Activated CD8-positive, alpha-beta memory T cell treated with anti-CD3 and anti-CD28 coated beads, Interleukin-2, amount 10 ng/mL, durations not matched to agents 7 days and 5 days (primary cell): Measurements from ENCODE around the gene ZNF497. TPM values are rescaled to one million over a fixed set of nuclear protein-coding genes. Genes with fewer than 3 reads are reported as not detected.
"Not testable (repeated sequence)": the region's sequence is repeated elsewhere in the genome, so short reads cannot be mapped to it uniquely, and the experiment has no call there.

Experiments used
- ATAC-seq: fragments of 150-1000 bp; cut with Tn5 transposase; one replicate; pipeline ENCODE4 v1.10.0; 2021; ENCODE audit warnings: moderate library complexity
- CTCF ChIA-PET: fragments of 350-600 bp; sonication (Branson Sonifier 250); formaldehyde crosslinking; loops from one replicate; lab custom pipeline; 2021; ENCODE audit warnings: antibody characterized with exemption; lab: Charles Lee
- DNase-seq: peaks from one replicate; pipeline ENCODE4 v3.0.0-alpha.2; 2020
- H3K27ac Mint-ChIP-seq: one replicate; pipeline ENCODE4 v1.8.0; 2021; ENCODE audit warnings: mild to moderate bottlenecking, mixed read lengths
- H3K27me3 Mint-ChIP-seq: one replicate; pipeline ENCODE4 v1.8.0; 2021; ENCODE audit warnings: mixed read lengths
- H3K36me3 Mint-ChIP-seq: one replicate; pipeline ENCODE4 v1.8.0; 2021; ENCODE audit warnings: mild to moderate bottlenecking, mixed read lengths
- H3K4me1 Mint-ChIP-seq: one replicate; pipeline ENCODE4 v1.8.0; 2021; ENCODE audit warnings: mixed read lengths
- H3K4me3 Mint-ChIP-seq: one replicate; pipeline ENCODE4 v1.8.0; 2021; ENCODE audit warnings: mild to moderate bottlenecking, moderate library complexity, mixed read lengths
- H3K9me3 Mint-ChIP-seq: one replicate; pipeline ENCODE4 v1.8.0; 2022; ENCODE audit warnings: low read depth, mixed read lengths
- microRNA-seq: library from miRNA; unstranded; fragments of <30 nt; microRNA quantifications from one replicate; pipeline ENCODE4 v1.2.0, GENCODE V29; 2022
- total RNA-seq, 2 experiments: library from RNA; stranded (reverse); gene quantifications; one replicate each; pipeline ENCODE4 v1.2.3, GENCODE V29; 2021

The ZNF497 gene
- total RNA-seq, 2 experiments from 2014 or later: 0.87 to 0.91 TPM

GRCh38 chr19:58319241-58319640 is 43.3 kb downstream of the ZNF497 start:
- ATAC-seq (no peak), DNase-seq (no peak)
- peaks cover 24% of the 10 kb centered on the region for H3K36me3 Mint-ChIP-seq
- H3K4me3 Mint-ChIP-seq: no peak overlapping the region
- no peaks in the 10 kb centered on the region for H3K9me3 Mint-ChIP-seq
- CTCF ChIA-PET: interaction anchor here (1.5 kb wide), 1 partner anchor 13 kb away, joined by 4 read pairs; no protein-coding TSS in a partner anchor
- H3K27me3 Mint-ChIP-seq: no peaks in the 10 kb centered on the region
- H3K4me1 Mint-ChIP-seq: no peaks in the 10 kb centered on the region
- H3K27ac Mint-ChIP-seq: no peak overlapping the region

GRCh38 chr19:58318297-58318696 is 44.3 kb downstream of the ZNF497 start:
- Mint-ChIP-seq H3K9me3 (no peaks in the 10 kb centered on the region), H3K27ac (no peak overlapping the region), H3K36me3 (peaks cover 31% of the 10 kb centered on the region), H3K27me3 (no peaks in the 10 kb centered on the region), H3K4me1 (no peaks in the 10 kb centered on the region), H3K4me3 (no peak overlapping the region)
- CTCF ChIA-PET: interaction anchor here (1.4 to 1.5 kb wide), 2 partner anchors 8 to 12 kb away, joined by 4 read pairs; partner anchors contain the start of gene ZSCAN22
- DNase-seq (no peak), ATAC-seq (no peak)

- H3K4me1 Mint-ChIP-seq: no peaks in the 10 kb centered on the region
- no peak overlapping the region for H3K4me3 Mint-ChIP-seq
- H3K9me3 Mint-ChIP-seq: no peaks in the 10 kb centered on the region
- CTCF ChIA-PET: interaction anchor here (1.4 kb wide), 1 partner anchor 9 kb away, joined by 4 read pairs; the partner anchor contains the start of gene ZSCAN22
- no peak for DNase-seq
- no peaks in the 10 kb centered on the region for H3K27me3 Mint-ChIP-seq
- H3K36me3 Mint-ChIP-seq: peaks cover 35% of the 10 kb centered on the region
- no peak overlapping the region for H3K27ac Mint-ChIP-seq
- ATAC-seq: peak; percentile 30
These were observed 45.0 kb downstream of the ZNF497 start for GRCh38 chr19:58317476-58318072.

- CTCF ChIA-PET: no interaction called here
These were observed 47.0 kb downstream of the ZNF497 start for GRCh38 chr19:58315580-58315979.

GRCh38 chr19:58311345-58311865 is 51.1 kb downstream of the ZNF497 start:
- no peaks in the 10 kb centered on the region for H3K27me3 Mint-ChIP-seq
- no peaks in the 10 kb centered on the region for H3K9me3 Mint-ChIP-seq
- no peak for DNase-seq
- H3K4me1 Mint-ChIP-seq: peaks cover 20% of the 10 kb centered on the region
- H3K36me3 Mint-ChIP-seq: peaks cover 86% of the 10 kb centered on the region
- no peak overlapping the region for H3K4me3 Mint-ChIP-seq
- ATAC-seq: no peak
- CTCF ChIA-PET: no interaction called here
- no peak overlapping the region for H3K27ac Mint-ChIP-seq

More at GRCh38 chr19:58315580-58315979, 47.0 kb downstream of the ZNF497 start:
- H3K9me3 Mint-ChIP-seq: no peaks in the 10 kb centered on the region
- no peaks in the 10 kb centered on the region for H3K27me3 Mint-ChIP-seq
- H3K36me3 Mint-ChIP-seq: peaks cover 53% of the 10 kb centered on the region
- H3K27ac Mint-ChIP-seq: no peak overlapping the region
- ATAC-seq: no peak
- H3K4me3 Mint-ChIP-seq: no peak overlapping the region
- DNase-seq: no peak
- H3K4me1 Mint-ChIP-seq: no peaks in the 10 kb centered on the region

- ATAC-seq, CTCF ChIA-PET, H3K27ac Mint-ChIP-seq, H3K4me3 Mint-ChIP-seq, H3K9me3 Mint-ChIP-seq, H3K27me3 Mint-ChIP-seq, DNase-seq: not testable (repeated sequence)
- Mint-ChIP-seq H3K4me1 (peaks cover 26% of the 10 kb centered on the region), H3K36me3 (peaks cover 88% of the 10 kb centered on the region)
These were observed 51.9 kb downstream of the ZNF497 start for GRCh38 chr19:58310685-58311084.

- no peak for ATAC-seq
- Mint-ChIP-seq H3K4me3 (no peak overlapping the region), H3K9me3 (peaks cover 2% of the 10 kb centered on the region), H3K27me3 (no peaks in the 10 kb centered on the region), H3K36me3 (peaks cover 77% of the 10 kb centered on the region), H3K27ac (peak overlapping the region; percentile 52), H3K4me1 (peaks cover 39% of the 10 kb centered on the region)
- CTCF ChIA-PET: interaction anchor here (0.9 to 2.4 kb wide), 2 partner anchors 79 to 212 kb away, joined by 3 to 6 read pairs; partner anchors contain the start of genes ZBTB45 and ZNF544
- DNase-seq: no peak
These were observed 54.8 kb downstream of the ZNF497 start for GRCh38 chr19:58307736-58308135.

- CTCF ChIA-PET: interaction anchor here (1.2 to 2.4 kb wide), 3 partner anchors 13 to 77 kb away, joined by 4 to 6 read pairs (median 4); partner anchors contain the start of genes ZNF544 and ZSCAN22
- peaks cover 75% of the 10 kb centered on the region for H3K36me3 Mint-ChIP-seq
- ATAC-seq: no peak
- H3K4me1 Mint-ChIP-seq: peaks cover 39% of the 10 kb centered on the region
- peak overlapping the region; percentile 99 for H3K4me3 Mint-ChIP-seq
- peak overlapping the region; percentile 100 for H3K27ac Mint-ChIP-seq
- H3K9me3 Mint-ChIP-seq: peaks cover 4% of the 10 kb centered on the region
- DNase-seq: peak; percentile 49
- no peaks in the 10 kb centered on the region for H3K27me3 Mint-ChIP-seq
These were observed 56.6 kb downstream of the ZNF497 start for GRCh38 chr19:58305932-58306323.

GRCh38 chr19:58305065-58305931 is 57.3 kb downstream of the ZNF497 start, which contains the start of gene ERVK3-1:
Gene ERVK3-1 (plus strand): TSS chr19:58305377. CDS start chr19:58312169, 6,792 bp downstream.
- DNase-seq (peak; percentile 98), ATAC-seq (peak; percentile 96)
- peaks cover 39% of the 10 kb centered on the region for H3K4me1 Mint-ChIP-seq
- CTCF ChIA-PET: interaction anchor here (1.3 to 2.4 kb wide), 2 partner anchors 21 to 76 kb away, joined by 4 to 6 read pairs; partner anchors contain the start of genes ZNF544 and ZSCAN22
- H3K27me3 Mint-ChIP-seq: no peaks in the 10 kb centered on the region
- H3K9me3 Mint-ChIP-seq: peaks cover 7% of the 10 kb centered on the region
- H3K4me3 Mint-ChIP-seq: peak within 1 kb of the TSS; percentile 99
- H3K36me3 Mint-ChIP-seq: peaks cover 77% of the 10 kb centered on the region
- peak within 1 kb of the TSS; percentile 100 for H3K27ac Mint-ChIP-seq

- ATAC-seq: no peak
- DNase-seq: no peak
- no peaks in the 10 kb centered on the region for H3K27me3 Mint-ChIP-seq
- CTCF ChIA-PET: no interaction called here
- H3K4me1 Mint-ChIP-seq: peaks cover 39% of the 10 kb centered on the region
- peaks cover 77% of the 10 kb centered on the region for H3K36me3 Mint-ChIP-seq
- peak overlapping the region; percentile 100 for H3K27ac Mint-ChIP-seq
- peaks cover 7% of the 10 kb centered on the region for H3K9me3 Mint-ChIP-seq
- H3K4me3 Mint-ChIP-seq: peak overlapping the region; percentile 99
These were observed 57.8 kb downstream of the ZNF497 start for GRCh38 chr19:58304748-58305064.

Small RNAs within 50 kb of the gene (microRNA-seq; reads per million reads assigned to microRNA genes)
- gene MIR4754 (not detected), gene MIR6806 (not detected)

Other genes starting within 250 kb of the ZNF497 start
- gene ZNF329, start 212.0 kb downstream of the ZNF497 start, total RNA-seq: 1 to 10 TPM; 4.0 to 4.6 TPM
- 10 to 100 TPM; 30.1 to 36.0 TPM for gene ZNF274, start 179.7 kb downstream of the ZNF497 start, total RNA-seq
- gene ZNF544, start 133.8 kb downstream of the ZNF497 start, total RNA-seq: 10 to 100 TPM; 48.0 to 68.4 TPM
- gene ZNF8, start 83.8 kb downstream of the ZNF497 start, total RNA-seq: 1 to 10 TPM; 4.8 to 5.0 TPM
- gene ERVK3-1, start 57.4 kb downstream of the ZNF497 start, total RNA-seq: 10 to 100 TPM; 78.3 to 82.7 TPM
- 1 to 10 TPM; 4.4 to 6.3 TPM for gene ZSCAN22, start 35.8 kb downstream of the ZNF497 start, total RNA-seq
- 10 to 100 TPM; 12.2 to 12.8 TPM for gene A1BG, start 9.3 kb downstream of the ZNF497 start, total RNA-seq
- gene ZNF837, start 18.3 kb upstream of the ZNF497 start, total RNA-seq: 1 to 10 TPM in 1 of 2 experiments, under 1 TPM in 1; 0.98 to 1.2 TPM
- 1,000 to 10,000 TPM in 1 of 2 experiments, 100 to 1,000 TPM in 1; 914 to 1,022 TPM for gene RPS5, start 24.5 kb upstream of the ZNF497 start, total RNA-seq
- under 1 TPM; 0.61 to 0.70 TPM for gene RNF225, start 32.9 kb upstream of the ZNF497 start, total RNA-seq
- gene ZNF584, start 45.9 kb upstream of the ZNF497 start, total RNA-seq: 10 to 100 TPM in 1 of 2 experiments, 1 to 10 TPM in 1; 7.8 to 11.2 TPM
- 1 to 10 TPM; 5.4 to 5.8 TPM for gene ZNF132, start 77.4 kb upstream of the ZNF497 start, total RNA-seq
- 10 to 100 TPM; 13.1 to 14.4 TPM for gene ZNF324B, start 88.9 kb upstream of the ZNF497 start, total RNA-seq
- 10 to 100 TPM; 12.8 to 13.9 TPM for gene ZNF324, start 104.3 kb upstream of the ZNF497 start, total RNA-seq
- 1 to 10 TPM; 5.9 to 7.4 TPM for gene ZNF446, start 113.6 kb upstream of the ZNF497 start, total RNA-seq
- gene SLC27A5, start 149.2 kb upstream of the ZNF497 start, total RNA-seq: 10 to 100 TPM; 22.9 to 23.6 TPM
- 10 to 100 TPM; 15.1 to 16.9 TPM for gene ZBTB45, start 157.1 kb upstream of the ZNF497 start, total RNA-seq
- gene TRIM28, start 181.3 kb upstream of the ZNF497 start, total RNA-seq: 100 to 1,000 TPM; 488 to 571 TPM
- gene CHMP2A, start 192.4 kb upstream of the ZNF497 start, total RNA-seq: 100 to 1,000 TPM in 1 of 2 experiments, 10 to 100 TPM in 1; 96.4 to 108 TPM
- gene UBE2M, start 195.9 kb upstream of the ZNF497 start, total RNA-seq: 100 to 1,000 TPM in 1 of 2 experiments, 10 to 100 TPM in 1; 87.6 to 109 TPM
- gene MZF1, start 210.6 kb upstream of the ZNF497 start, total RNA-seq: 10 to 100 TPM; 18.1 to 19.5 TPM